A549 (cell line): ENCODE results near the gene TMA7B. TPM values are rescaled to one million over a fixed set of nuclear protein-coding genes. Genes with fewer than 3 reads are reported as not detected.

ENCODE experiments used
- ATAC-seq, 2 experiments: fragments of 200-7000 bp in 1 of 2; fragments of >200 bp in 1 of 2; cut with Nextera tagmentation in 1 of 2; cut with Tn5 transposase in 1 of 2; 3 replicates each; pipeline versions ENCODE4 v1.8.0 to v1.9.1; 2018 to 2020; ENCODE audit warnings: mild to moderate bottlenecking in 1 of 2, moderate library complexity in 1 of 2
- CTCF ChIA-PET: fragments of 300-600 bp; sonication (Branson Sonifier 250); formaldehyde crosslinking; extraction: SDS; loops from one replicate; lab custom pipeline; 2021; ENCODE audit warnings: antibody characterized with exemption, inconsistent platforms; lab: Yijun Ruan, JAX
- POLR2A ChIA-PET: fragments of 350-600 bp; formaldehyde crosslinking; extraction: SDS; loops from one replicate; lab custom pipeline; 2021; ENCODE audit warnings: antibody characterized with exemption, inconsistent platforms; lab: Yijun Ruan, JAX
- DNase-seq, 2 experiments: peaks; one replicate each; pipeline versions ENCODE4 v3.0.0 to v3.0.0-alpha.2; 2011 to 2016; ENCODE audit warnings: low read depth in 1 of 2, low spot score in 1 of 2
- FAIRE-seq: peaks from 2 replicates; lab custom pipeline; 2011; peaks lifted over from hg19 to GRCh38; lab: Jason Lieb, UNC
- H3K27ac ChIP-seq, 2 experiments: fragments of >200 bp; sonication (Bioruptor Twin); formaldehyde crosslinking; 3 replicates each; pipeline ENCODE4 v1.5.1; 2016 to 2017
- H3K4me1 ChIP-seq: fragments of >200 bp; sonication (Bioruptor Twin); formaldehyde crosslinking; 3 replicates; pipeline ENCODE4 v1.6.1; 2016
- H3K4me2 ChIP-seq: fragments of >200 bp; sonication (Bioruptor Twin); formaldehyde crosslinking; 3 replicates; pipeline ENCODE4 v1.6.1; 2016
- H3K4me3 ChIP-seq: fragments of >200 bp; sonication (Bioruptor Twin); formaldehyde crosslinking; 3 replicates; pipeline ENCODE4 v1.5.1; 2016
- H3K9me3 ChIP-seq: fragments of >200 bp; sonication (Bioruptor Twin); formaldehyde crosslinking; 3 replicates; pipeline ENCODE4 v1.6.1; 2016
- ATOH8 ChIP-seq: fragments of 250-450 bp; sonication (Bioruptor Pico); IDR thresholded peaks from 2 replicates; pipeline ENCODE4 v1.5.0; 2020; ENCODE audit warnings: low read depth, mild to moderate bottlenecking, moderate library complexity
- BCL3 ChIP-seq: fragments of >200 bp; sonication (Bioruptor Twin); formaldehyde crosslinking; IDR thresholded peaks from 3 replicates; pipeline ENCODE4 v1.6.1; 2016
- EHF ChIP-seq: fragments of 250-450 bp; sonication (Bioruptor Pico); IDR thresholded peaks from 2 replicates; pipeline ENCODE4 v1.5.0; 2020; ENCODE audit warnings: mild to moderate bottlenecking
- ELK1 ChIP-seq: fragments of 150-350 bp; IDR thresholded peaks from 2 replicates; pipeline ENCODE4 v1.6.1; 2014; ENCODE audit warnings: low read depth, mild to moderate bottlenecking, low read length
- EP300 ChIP-seq, 2 experiments: fragments of >200 bp; sonication (Bioruptor Twin); formaldehyde crosslinking; IDR thresholded peaks; 2 replicates in 1 of 2; 3 replicates in 1 of 2; pipeline ENCODE4 v1.6.1; 2016 to 2017
- ESRRA ChIP-seq: fragments of 150-350 bp; IDR thresholded peaks from 2 replicates; pipeline ENCODE4 v1.6.1; 2014; ENCODE audit warnings: mild to moderate bottlenecking, low read length, borderline replicate concordance
- FOSL2 ChIP-seq, 2 experiments: fragments of 450-650 bp in 1 of 2; fragments of >200 bp in 1 of 2; sonication (Bioruptor Twin) in 1 of 2; formaldehyde crosslinking; IDR thresholded peaks; 2 replicates each; pipeline versions ENCODE4 v1.5.0 to v1.6.1; 2016 to 2020; ENCODE audit warnings: mild to moderate bottlenecking in 1 of 2, moderate library complexity in 1 of 2
- HDAC2 ChIP-seq: fragments of 200-600 bp; sonication (generic); IDR thresholded peaks from 2 replicates; pipeline ENCODE4 v1.6.1; 2016
- HES2 ChIP-seq: fragments of >200 bp; sonication (Bioruptor Twin); formaldehyde crosslinking; IDR thresholded peaks from 2 replicates; pipeline ENCODE4 v1.6.1; 2016
- HOXB5 ChIP-seq: fragments of 250-450 bp; sonication (Bioruptor Pico); IDR thresholded peaks from 2 replicates; pipeline ENCODE4 v1.5.0; 2020; ENCODE audit warnings: mild to moderate bottlenecking, moderate library complexity
- JUN ChIP-seq, 2 experiments: fragments of >200 bp; sonication (Bioruptor Twin); formaldehyde crosslinking; IDR thresholded peaks; 2 replicates in 1 of 2; 3 replicates in 1 of 2; pipeline ENCODE4 v1.6.1; 2016 to 2017
- KDM1A ChIP-seq: fragments of 200-600 bp; sonication (generic); IDR thresholded peaks from 2 replicates; pipeline ENCODE4 v1.6.1; 2016; ENCODE audit warnings: low read depth, mild to moderate bottlenecking
- KDM5A ChIP-seq: fragments of 200-600 bp; sonication (generic); IDR thresholded peaks from 2 replicates; pipeline ENCODE4 v1.6.1; 2016; ENCODE audit warnings: antibody characterized with exemption, mild to moderate bottlenecking
- PBX3 ChIP-seq: IDR thresholded peaks from 2 replicates; pipeline ENCODE4 v1.6.1; 2012
- PHF8 ChIP-seq: fragments of 200-600 bp; sonication (generic); IDR thresholded peaks from 2 replicates; pipeline ENCODE4 v1.6.1; 2016; ENCODE audit warnings: low read depth, mild to moderate bottlenecking, antibody characterized with exemption, moderate library complexity, borderline replicate concordance
- RNF2 ChIP-seq: fragments of 200-600 bp; sonication (generic); IDR thresholded peaks from 2 replicates; pipeline ENCODE4 v1.6.1; 2016; ENCODE audit warnings: low read depth, mild to moderate bottlenecking, antibody characterized with exemption, moderate library complexity, borderline replicate concordance
- SMC3 ChIP-seq: fragments of >200 bp; sonication (Bioruptor Twin); formaldehyde crosslinking; IDR thresholded peaks from 3 replicates; pipeline ENCODE4 v1.6.1; 2018; ENCODE audit warnings: inconsistent platforms
- SREBF2 ChIP-seq: fragments of 450-650 bp; IDR thresholded peaks from 2 replicates; pipeline ENCODE4 v1.6.1; 2014; ENCODE audit warnings: mild to moderate bottlenecking, moderate library complexity
- TFCP2L1 ChIP-seq: fragments of 250-450 bp; sonication (Bioruptor Pico); IDR thresholded peaks from 2 replicates; pipeline ENCODE4 v1.5.0; 2021; ENCODE audit warnings: mild to moderate bottlenecking
- TP53 ChIP-seq: fragments of 250-450 bp; sonication (Bioruptor Pico); IDR thresholded peaks from 2 replicates; pipeline ENCODE4 v1.5.0; 2021; ENCODE audit warnings: mild to moderate bottlenecking, moderate library complexity
- ZFP36 ChIP-seq: fragments of 450-650 bp; IDR thresholded peaks from 2 replicates; pipeline ENCODE4 v1.6.1; 2014; ENCODE audit warnings: borderline replicate concordance; ENCODE audit not compliant: partially characterized antibody
- WGBS: methylation state at CpG from one replicate; pipeline ENCODE4 v1.1.6; 2017; ENCODE audit errors: missing lambda C conversion rate; 5-methylcytosine and 5-hydroxymethylcytosine counted together
- polyA plus RNA-seq, 4 experiments: library from polyadenylated mRNA; depleted of rRNA in 3 of 4; stranded (reverse); fragments of >200 nt; fragmentation: RNase III in 1 of 4; extraction: RNeasy Plus Mini Kit Qiagen cat#74134 plus additional on column Dnase treatment in 1 of 4; gene quantifications; 2 replicates in 3 of 4; 3 replicates in 1 of 4; pipeline ENCODE4 v1.2.3, GENCODE V29; 2011 to 2017

TMA7B gene
- polyA plus RNA-seq, 2 of the 4 experiments (the other 2 are of a cell fraction), result not detected

- no peak for TF ChIP-seq FOSL2 (IDR thresholded peaks at IDR 0.05)
- TF ChIP-seq FOSL2 (CRISPR knock-in tag; IDR thresholded peaks at IDR 0.05), result no peak
- no peak for TF ChIP-seq SREBF2
- TF ChIP-seq HES2, result no peak
- no peak for TF ChIP-seq SMC3
Measured at GRCh38 chr22:39913886-39914285, 46.3 kb upstream of the TMA7B start (continued).

GRCh38 chr22:39914584-39914983 is 45.6 kb upstream of the TMA7B start:
- WGBS, result 64% methylated on average over 9 of the region's 9 CpGs

GRCh38 chr22:39915295-39915726 is 44.9 kb upstream of the TMA7B start:
- POLR2A ChIA-PET, result no interaction called here
- WGBS, result 33% methylated on average over 4 of the region's 4 CpGs
- CTCF ChIA-PET, result no interaction called here
- FAIRE-seq (no peak), DNase-seq (no peak), ATAC-seq (no peak)
- no peak for TF ChIP-seq TFCP2L1 (CRISPR knock-in tag)
- TF ChIP-seq FOSL2 (IDR thresholded peaks at IDR 0.05), result no peak
- TF ChIP-seq FOSL2 (CRISPR knock-in tag; IDR thresholded peaks at IDR 0.05), result no peak
- TF ChIP-seq ELK1, result no peak
- no peak for TF ChIP-seq BCL3
- TF ChIP-seq SREBF2, result no peak
- no peak for TF ChIP-seq TP53 (CRISPR knock-in tag)
- TF ChIP-seq JUN (IDR thresholded peaks at IDR 0.05), result no peak
- no peak for TF ChIP-seq PHF8
- no peak for TF ChIP-seq ZFP36
- no peak for TF ChIP-seq ESRRA
- Histone ChIP-seq H3K4me2 (no peak overlapping the region), H3K27ac (no peak overlapping the region), H3K4me3 (no peak overlapping the region), H3K4me1 (no peaks in the 10 kb centered on the region), H3K9me3 (no peaks in the 10 kb centered on the region)

More at GRCh38 chr22:39914584-39914983, 45.6 kb upstream of the TMA7B start:
- Histone ChIP-seq H3K4me3 (no peak overlapping the region), H3K4me2 (no peak overlapping the region), H3K4me1 (no peaks in the 10 kb centered on the region), H3K27ac (no peak overlapping the region), H3K9me3 (no peaks in the 10 kb centered on the region)
- DNase-seq (no peak), FAIRE-seq (no peak), ATAC-seq (no peak)
- CTCF ChIA-PET, result interaction anchor here (0.5 kb wide), 1 partner anchor 524 kb away, joined by 3 read pairs; no protein-coding TSS in a partner anchor
- POLR2A ChIA-PET, result no interaction called here
- TF ChIP-seq KDM5A, result no peak
- TF ChIP-seq EP300 (IDR thresholded peaks at IDR 0.05), result no peak
- no peak for TF ChIP-seq RNF2
- no peak for TF ChIP-seq FOSL2 (IDR thresholded peaks at IDR 0.05)
- no peak for TF ChIP-seq FOSL2 (CRISPR knock-in tag; IDR thresholded peaks at IDR 0.05)
- TF ChIP-seq ATOH8 (CRISPR knock-in tag), result no peak
- no peak for TF ChIP-seq KDM1A
- TF ChIP-seq HDAC2, result no peak
- TF ChIP-seq PBX3, result no peak
- no peak for TF ChIP-seq EHF
- TF ChIP-seq HOXB5 (CRISPR knock-in tag), result no peak
